K562 (cell line): ENCODE data around the gene WBP2NL. TPM values are rescaled to one million over a fixed set of nuclear protein-coding genes. Genes with fewer than 3 reads are reported as not detected.

Source experiments
- ATAC-seq: fragments of 200-7000 bp; cut with Tn5 transposase; 3 replicates; pipeline ENCODE4 v1.9.1; 2020; ENCODE audit warnings: moderate library complexity
- BruUV-seq: library from RNA; stranded (reverse); fragments of 400-500 nt; replicated peaks from 2 replicates; lab custom pipeline; 2021; lab: Mats Ljungman, UMichigan
- CTCF ChIA-PET: fragments of 300-600 bp; formaldehyde crosslinking; extraction: SDS; loops from one replicate; lab custom pipeline; 2021; ENCODE audit warnings: low intra/inter-chr PET ratio; lab: Yijun Ruan, JAX
- POLR2A ChIA-PET: fragments of 300-600, 350-650 bp; sonication (Branson Sonifier 250); formaldehyde crosslinking; extraction: SDS; loops from one replicate; lab custom pipeline; 2021; ENCODE audit warnings: antibody characterized with exemption, inconsistent platforms; lab: Yijun Ruan, JAX
- DNase-seq, 4 experiments: peaks; one replicate each; pipeline versions ENCODE4 v3.0.0 to v3.0.0-alpha.2; 2011 to 2018; ENCODE audit warnings: low spot score in 3 of 4, mixed read lengths in 3 of 4; ENCODE audit errors: extremely low read depth in 1 of 4
- FAIRE-seq: peaks from 2 replicates; lab custom pipeline; 2011; peaks lifted over from hg19 to GRCh38; lab: Jason Lieb, UNC
- H2AFZ ChIP-seq: 2 replicates; pipeline ENCODE4 v1.6.0; 2011; ENCODE audit warnings: low read depth, low read length, control low read depth, inconsistent platforms
- H3K27ac ChIP-seq: fragments of 200-600 bp; 3 replicates; pipeline ENCODE4 v1.8.0; 2011; ENCODE audit warnings: low read depth, mild to moderate bottlenecking, control low read depth, inconsistent platforms, low read length, moderate library complexity, mixed read lengths; ENCODE audit errors: extremely low read depth
- H3K27me3 ChIP-seq, 2 experiments: fragments of 300-600 bp in 1 of 2; 2 replicates in 1 of 2; 3 replicates in 1 of 2; pipeline versions ENCODE4 v1.6.0 to v1.8.0; 2011; ENCODE audit warnings: inconsistent platforms in 2 of 2, low read length in 2 of 2, mild to moderate bottlenecking in 1 of 2, mixed read lengths in 1 of 2, moderate library complexity in 1 of 2; ENCODE audit not compliant: control insufficient read depth in 2 of 2, insufficient read depth in 2 of 2
- H3K36me3 ChIP-seq: fragments of 300-600 bp; 3 replicates; pipeline ENCODE4 v1.8.0; 2011; ENCODE audit warnings: mild to moderate bottlenecking, low read length, inconsistent platforms; ENCODE audit not compliant: control insufficient read depth, insufficient read depth
- H3K4me1 ChIP-seq, 2 experiments: fragments of 200-600 bp in 1 of 2; replicated peaks in 1 of 2; 2 replicates in 1 of 2; 3 replicates in 1 of 2; pipeline versions ENCODE4 v1.5.1 to v1.8.0; 2011; ENCODE audit warnings: inconsistent platforms in 2 of 2, low read length in 2 of 2, mild to moderate bottlenecking in 1 of 2, mixed read lengths in 1 of 2, moderate library complexity in 1 of 2; ENCODE audit not compliant: control insufficient read depth in 2 of 2, insufficient read depth in 2 of 2
- H3K4me2 ChIP-seq: 2 replicates; pipeline ENCODE4 v1.6.1; 2011; ENCODE audit warnings: low read length, control low read depth, inconsistent platforms, mixed read lengths; ENCODE audit not compliant: insufficient read depth
- H3K4me3 ChIP-seq: fragments of 200-600 bp; sonication (generic), shearing (Covaris generic); 2 replicates; pipeline ENCODE4 v1.5.1; 2016; ENCODE audit warnings: control low read depth, inconsistent platforms
- H3K79me2 ChIP-seq: fragments of 200-600 bp; 3 replicates; pipeline ENCODE4 v1.8.0; 2011; ENCODE audit warnings: low read length, inconsistent platforms; ENCODE audit not compliant: control insufficient read depth, insufficient read depth
- H3K9ac ChIP-seq, 2 experiments: 2 replicates each; pipeline versions ENCODE4 v1.6.0 to v1.6.1; 2011; ENCODE audit warnings: low read depth in 2 of 2, low read length in 2 of 2, control low read depth in 1 of 2, inconsistent platforms in 1 of 2, mild to moderate bottlenecking in 1 of 2, mixed read lengths in 1 of 2; ENCODE audit not compliant: insufficient read depth in 1 of 2
- H3K9me1 ChIP-seq: one replicate; pipeline ENCODE4 v1.6.0; 2011; ENCODE audit warnings: inconsistent platforms, mild to moderate bottlenecking, low read length, moderate library complexity; ENCODE audit not compliant: control insufficient read depth, insufficient read depth
- H3K9me3 ChIP-seq: replicated peaks from 2 replicates; pipeline ENCODE4 v1.5.1; 2011; ENCODE audit warnings: low read depth, low read length, inconsistent platforms; ENCODE audit not compliant: control insufficient read depth, insufficient read depth
- H4K20me1 ChIP-seq: replicated peaks from 2 replicates; pipeline ENCODE4 v1.6.1; 2011; ENCODE audit warnings: low read length, inconsistent platforms, mixed read lengths; ENCODE audit not compliant: control insufficient read depth, insufficient read depth
- BRF1 ChIP-seq: IDR thresholded peaks from 3 replicates; pipeline ENCODE4 v1.6.1; 2011; ENCODE audit warnings: borderline replicate concordance, mild to moderate bottlenecking; ENCODE audit not compliant: insufficient read length; ENCODE audit errors: extremely low read depth
- CHD2 ChIP-seq: IDR thresholded peaks from 2 replicates; pipeline ENCODE4 v1.6.1; 2011; ENCODE audit warnings: low read depth, low read length
- ETS1 ChIP-seq: conservative IDR thresholded peaks from 2 replicates; pipeline ENCODE4 v1.6.1; 2011; ENCODE audit warnings: low read depth, mild to moderate bottlenecking, low read length; ENCODE audit not compliant: control insufficient read depth
- JUNB ChIP-seq: fragments of 450-650 bp; formaldehyde crosslinking; conservative IDR thresholded peaks from 2 replicates; pipeline ENCODE4 v1.4.0; 2020; ENCODE audit warnings: mild to moderate bottlenecking
- MITF ChIP-seq: IDR thresholded peaks from 2 replicates; pipeline ENCODE4 v1.6.1; 2014; ENCODE audit warnings: antibody characterized with exemption
- MLX ChIP-seq, 2 experiments: fragments of 450-650 bp in 1 of 2; sonication (generic) in 1 of 2; formaldehyde crosslinking; conservative IDR thresholded peaks; 2 replicates each; pipeline versions ENCODE4 v1.4.0 to v1.8.1; 2020 to 2022; ENCODE audit warnings: mild to moderate bottlenecking in 1 of 2, missing genetic modification reagents in 1 of 2
- NFE2 ChIP-seq: IDR thresholded peaks from 2 replicates; pipeline ENCODE4 v1.6.1; 2014; ENCODE audit warnings: antibody characterized with exemption, low read depth
- PATZ1 ChIP-seq: fragments of 250-450 bp; sonication (Bioruptor Pico); IDR thresholded peaks from 2 replicates; pipeline ENCODE4 v1.5.0; 2020; ENCODE audit warnings: mild to moderate bottlenecking, borderline replicate concordance
- POLR2B ChIP-seq: fragments of 450-650 bp; IDR thresholded peaks from 2 replicates; pipeline ENCODE4 v1.6.1; 2018; ENCODE audit warnings: low read depth; ENCODE audit not compliant: partially characterized antibody
- POLR3G ChIP-seq: IDR thresholded peaks from 2 replicates; pipeline ENCODE4 v1.6.1; 2011; ENCODE audit not compliant: insufficient read length, insufficient replicate concordance; ENCODE audit errors: extremely low read depth
- TCF7 ChIP-seq: sonication (generic); IDR thresholded peaks from 2 replicates; pipeline ENCODE4 v1.6.1; 2016; ENCODE audit warnings: antibody characterized with exemption, borderline replicate concordance
- TRIM25 ChIP-seq: fragments of 450-650 bp; IDR thresholded peaks from 2 replicates; pipeline ENCODE4 v1.7.0; 2016; ENCODE audit warnings: borderline replicate concordance
- YY1 ChIP-seq, 3 experiments: IDR thresholded peaks; 2 replicates each; pipeline ENCODE4 v1.6.1; 2011; ENCODE audit warnings: low read length in 2 of 3, mild to moderate bottlenecking in 2 of 3, moderate library complexity in 2 of 3, borderline replicate concordance in 1 of 3, control low read depth in 1 of 3, low read depth in 1 of 3; ENCODE audit not compliant: insufficient read depth in 3 of 3, insufficient replicate concordance in 2 of 3, control insufficient read depth in 1 of 3, insufficient read length in 1 of 3; ENCODE audit errors: extremely low read depth in 1 of 3
- ZNF41 ChIP-seq: fragments of 250-450 bp; sonication (Bioruptor Pico); conservative IDR thresholded peaks from 2 replicates; pipeline ENCODE4 v1.4.0; 2020; ENCODE audit warnings: mild to moderate bottlenecking
- ZNF707 ChIP-seq: fragments of 250-450 bp; sonication (Bioruptor Pico); conservative IDR thresholded peaks from 2 replicates; pipeline ENCODE4 v1.8.0; 2022; ENCODE audit warnings: inconsistent platforms, mild to moderate bottlenecking, moderate library complexity
- WGBS: fragments of 100-300 bp; shearing (Covaris generic); methylation state at CpG from one replicate; pipeline ENCODE4 v1.1.6; 2016; ENCODE audit warnings: low coverage, mixed read lengths; ENCODE audit not compliant: insufficient coverage; ENCODE audit errors: missing lambda C conversion rate; 5-methylcytosine and 5-hydroxymethylcytosine counted together
- in situ Hi-C: fragments of 300-500 bp; cut with MboI; formaldehyde crosslinking; loops from 4 replicates; pipeline ENCODE4 v1.15.0; 2018; ENCODE audit warnings: inconsistent platforms, mixed read lengths
- intact Hi-C: fragments of 100-400 bp; cut with micrococcal nuclease; formaldehyde crosslinking; loops from 2 replicates; pipeline ENCODE4 v1.14.2; 2022
- polyA plus RNA-seq, 8 experiments: library from polyadenylated mRNA; depleted of rRNA in 4 of 8; stranded (reverse) in 5 of 8; unstranded in 3 of 8; fragments of >200 nt; fragmentation: Nextera tagmentation in 2 of 8; fragmentation: Illumina TruSeq in 1 of 8; extraction: Ambion mirVana in 2 of 8; extraction: Trizol in 1 of 8; gene quantifications; 2 replicates each; pipeline versions ENCODE4 v1.2.1 to v1.2.3, GENCODE V29; 2011 to 2014; ENCODE audit warnings: inconsistent platforms in 1 of 8, missing spikeins in 1 of 8
- total RNA-seq, 7 experiments: library from RNA; depleted of rRNA in 6 of 7; stranded (reverse); fragments of >200 nt in 6 of 7; fragmentation: Illumina TruSeq in 2 of 7; extraction: Trizol in 2 of 7; gene quantifications; 2 replicates each; pipeline versions ENCODE4 v1.2.1 to v1.2.3, GENCODE V29; 2011 to 2021; ENCODE audit warnings: low replicate concordance in 1 of 7

Gene WBP2NL
- total and polyA plus RNA-seq, 9 of the 15 experiments (the other 6 are each of a cell fraction or from before 2014, with no cell fraction given) = not detected

- FAIRE-seq = no peak
- BruUV-seq = no TSS peak
- TF ChIP-seq TRIM25 = no peak
- TF ChIP-seq ETS1 = no peak
- TF ChIP-seq BRF1 = no peak
- no peak for TF ChIP-seq ZNF707 (CRISPR knock-in tag)
- no peak for TF ChIP-seq YY1 (IDR thresholded peaks at IDR 0.05; ENCODE audit: borderline replicate concordance in 1 of 3, control insufficient read depth in 1 of 3, extremely low read depth in 1 of 3, insufficient read depth in 3 of 3, insufficient read length in 1 of 3, insufficient replicate concordance in 2 of 3, low read depth in 1 of 3, low read length in 2 of 3)
- TF ChIP-seq JUNB (CRISPR knock-in tag) = no peak
- no peak for TF ChIP-seq POLR2B
- TF ChIP-seq POLR3G = no peak
- no peak for TF ChIP-seq ZNF41 (CRISPR knock-in tag)
- no peak for TF ChIP-seq PATZ1 (CRISPR knock-in tag)
- TF ChIP-seq NFE2 = no peak
- no peak for TF ChIP-seq TCF7
- no peak for TF ChIP-seq MLX (CRISPR knock-in tag; conservative IDR thresholded peaks at IDR 0.05)
- TF ChIP-seq CHD2 = no peak
- TF ChIP-seq MITF = no peak
Observed at GRCh38 chr22:41996826-41997225, 1.8 kb upstream of the WBP2NL start.

More at GRCh38 chr22:41996826-41997225, 1.8 kb upstream of the WBP2NL start:
- CTCF ChIA-PET = no interaction called here
- no peak overlapping the region for H3K9ac ChIP-seq
- no peak for DNase-seq
- H3K4me3 ChIP-seq = no peak overlapping the region
- WGBS = 3% methylated on average over 4 of the region's 5 CpGs
- H2AFZ ChIP-seq = no peak overlapping the region
- in situ Hi-C loops (no loop called here), intact Hi-C loops (no loop called here)
- H3K4me1 ChIP-seq = peaks cover 0 to 6% of the 10 kb centered on the region in 2 experiments; a peak in 2 of 5 replicates
- no peak overlapping the region for H3K27ac ChIP-seq
- no peaks in the 10 kb centered on the region for H3K79me2 ChIP-seq
- no peak for ATAC-seq
- H3K36me3 ChIP-seq = no peaks in the 10 kb centered on the region
- POLR2A ChIA-PET = no interaction called here
- no peak overlapping the region for H3K4me2 ChIP-seq
- peaks cover 10 to 46% of the 10 kb centered on the region in 2 experiments; a peak in 4 of 5 replicates for H3K27me3 ChIP-seq
- no peaks in the 10 kb centered on the region for H4K20me1 ChIP-seq
- H3K9me1 ChIP-seq = no peaks in the 10 kb centered on the region
- H3K9me3 ChIP-seq = no peaks in the 10 kb centered on the region
